Lower lobe of right lung (tissue), 2 donors: ENCODE data around the gene KL. TPM values are rescaled to one million over a fixed set of nuclear protein-coding genes. Genes with fewer than 3 reads are reported as not detected.

Experiments used
- ATAC-seq, 2 donors: fragments of 200-7000 bp; cut with Tn5 transposase; one replicate each; pipeline ENCODE4 v1.9.1; 2020 to 2022; ENCODE audit warnings: mild to moderate bottlenecking in 2 of 2, moderate library complexity in 2 of 2
- DNase-seq: peaks from one replicate; pipeline ENCODE4 v3.0.0-alpha.2; 2020
- H3K27ac ChIP-seq: fragments of 200-600 bp; one replicate; pipeline ENCODE4 v1.8.0; 2022
- H3K27me3 ChIP-seq: fragments of 200-600 bp; one replicate; pipeline ENCODE4 v1.8.0; 2022; ENCODE audit warnings: low read depth
- H3K36me3 ChIP-seq: fragments of 200-600 bp; one replicate; pipeline ENCODE4 v1.8.0; 2022; ENCODE audit warnings: mild to moderate bottlenecking
- H3K4me1 ChIP-seq: fragments of 200-600 bp; one replicate; pipeline ENCODE4 v1.8.0; 2022
- H3K4me3 ChIP-seq: fragments of 200-600 bp; one replicate; pipeline ENCODE4 v1.8.0; 2022; ENCODE audit warnings: mild to moderate bottlenecking
- H3K9me3 ChIP-seq: fragments of 200-600 bp; one replicate; pipeline ENCODE4 v1.8.0; 2022
- CTCF ChIP-seq: fragments of 200-600 bp; IDR thresholded peaks from one replicate; pipeline ENCODE4 v1.8.0; 2022; ENCODE audit warnings: antibody characterized with exemption, mild to moderate bottlenecking
- intact Hi-C: fragments of 100-400 bp; cut with DNase I; formaldehyde crosslinking; loops from one replicate; pipeline ENCODE4 v1.11.0; 2022
- total RNA-seq: library from RNA; stranded (reverse); fragmentation: NEBNext Ultra II Directional; extraction: Animal tissue kit (Norgen Biotek cat#: 25700); gene quantifications from one replicate; pipeline ENCODE4 v1.2.1, GENCODE V29; 2021
- donor health status: DM: no; HTN: yes; CAD: no; lungs with severe emphysema.

Gene KL
- total RNA-seq, 1 donor from 2014 or later, result 14.7 TPM

- no peak for DNase-seq
- H3K36me3 ChIP-seq, result no peaks in the 10 kb centered on the region
- TF ChIP-seq CTCF, result no peak
These were observed 12.4 kb downstream of the KL start for GRCh38 chr13:33028620-33029019.

DNA sequence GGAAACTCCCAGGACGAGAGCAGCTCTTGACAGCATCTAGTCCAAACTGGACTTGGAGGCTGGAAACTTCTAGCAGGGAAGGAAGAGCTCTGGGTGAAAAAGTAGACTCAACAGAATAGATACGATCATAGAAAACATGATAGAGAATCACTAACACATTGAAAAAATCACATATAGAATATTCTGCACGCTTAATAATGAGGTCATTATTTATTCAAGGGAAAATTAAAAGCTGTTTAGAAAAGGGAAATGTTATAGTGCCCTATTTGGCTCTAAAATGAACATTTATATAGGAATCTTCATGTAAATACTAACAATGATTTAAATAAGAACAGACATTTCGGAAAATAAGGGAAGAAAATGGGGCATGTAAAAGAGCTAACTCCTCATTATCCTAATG is 15.1 kb downstream of the KL start:
- intact Hi-C loops, result no loop called here
- ATAC-seq, result no peak
- TF ChIP-seq CTCF, result no peak
- Histone ChIP-seq H3K27me3 (no peaks in the 10 kb centered on the region), H3K4me1 (peaks cover 7% of the 10 kb centered on the region), H3K4me3 (no peak overlapping the region), H3K9me3 (no peaks in the 10 kb centered on the region), H3K27ac (no peak overlapping the region), H3K36me3 (no peaks in the 10 kb centered on the region)
- no peak for DNase-seq

More at GRCh38 chr13:33028620-33029019, 12.4 kb downstream of the KL start:
- Histone ChIP-seq H3K4me3 (no peak overlapping the region), H3K27ac (no peak overlapping the region), H3K4me1 (peaks cover 7% of the 10 kb centered on the region), H3K27me3 (no peaks in the 10 kb centered on the region), H3K9me3 (no peaks in the 10 kb centered on the region)
- ATAC-seq, result no peak
- intact Hi-C loops, result no loop called here

GRCh38 chr13:33032037-33032625 is 15.9 kb downstream of the KL start:
- H3K36me3 ChIP-seq, result no peaks in the 10 kb centered on the region
- peak in 1 of 2 donors; percentile 80 for ATAC-seq
- H3K27ac ChIP-seq, result no peak overlapping the region
- no peaks in the 10 kb centered on the region for H3K9me3 ChIP-seq
- no peak overlapping the region for H3K4me3 ChIP-seq
- intact Hi-C loops, result no loop called here
- H3K27me3 ChIP-seq, result no peaks in the 10 kb centered on the region
- no peak for TF ChIP-seq CTCF
- peaks cover 7% of the 10 kb centered on the region for H3K4me1 ChIP-seq
- peak; percentile 68 for DNase-seq

DNA sequence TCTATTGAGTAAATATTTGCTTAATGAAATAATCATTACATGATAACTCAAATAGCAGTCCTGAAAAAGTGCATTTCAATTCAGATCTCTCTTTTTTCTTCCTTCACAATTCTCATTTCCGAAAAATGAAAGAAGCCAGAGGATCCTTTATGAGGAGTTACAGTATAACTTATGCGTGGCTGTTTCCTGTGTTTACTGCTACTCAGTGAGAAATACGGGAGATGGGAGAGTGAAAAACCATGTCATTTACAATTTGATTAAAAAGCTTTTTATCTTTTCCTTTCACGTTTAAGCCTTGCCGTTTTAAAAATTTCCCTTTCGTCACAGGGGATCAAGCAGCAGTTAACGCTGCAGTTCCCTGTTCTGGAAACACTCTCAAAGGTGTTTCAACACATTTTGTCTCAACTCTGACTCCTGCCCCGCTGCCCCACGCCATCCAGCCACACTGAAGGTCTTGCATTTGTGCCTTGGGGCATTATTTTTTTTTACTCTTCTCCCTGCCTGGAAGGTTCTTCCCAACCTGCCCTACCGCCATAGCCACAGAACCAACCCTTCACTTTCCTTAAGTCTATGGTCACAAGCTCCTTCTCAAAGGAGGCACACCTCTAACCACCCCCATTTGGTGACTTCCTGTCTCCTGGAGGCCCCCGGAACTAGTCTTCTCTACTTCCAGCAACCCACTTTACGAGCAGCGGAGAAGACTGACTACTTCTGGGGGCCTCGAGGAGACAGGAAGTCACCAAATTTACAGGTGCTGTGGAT is 17.0 kb downstream of the KL start:
- intact Hi-C loops, result no loop called here
- ATAC-seq, result peak; percentile 54 to 71
- DNase-seq, result peak; percentile 53
- H3K27me3 ChIP-seq, result no peaks in the 10 kb centered on the region
- H3K4me3 ChIP-seq, result peak overlapping the region; percentile 15
- TF ChIP-seq CTCF, result no peak
- H3K27ac ChIP-seq, result peak overlapping the region; percentile 31
- no peaks in the 10 kb centered on the region for H3K9me3 ChIP-seq
- H3K36me3 ChIP-seq, result no peaks in the 10 kb centered on the region
- peaks cover 7% of the 10 kb centered on the region for H3K4me1 ChIP-seq

GRCh38 chr13:33033986-33034385 is 17.8 kb downstream of the KL start:
- H3K27ac ChIP-seq, result peak overlapping the region; percentile 31
- H3K9me3 ChIP-seq, result no peaks in the 10 kb centered on the region
- ATAC-seq (no peak), DNase-seq (no peak)
- peaks cover 7% of the 10 kb centered on the region for H3K4me1 ChIP-seq
- intact Hi-C loops, result no loop called here
- no peak overlapping the region for H3K4me3 ChIP-seq
- no peaks in the 10 kb centered on the region for H3K36me3 ChIP-seq
- TF ChIP-seq CTCF, result no peak
- no peaks in the 10 kb centered on the region for H3K27me3 ChIP-seq
